Measurements from ENCODE around the gene ESYT2. TPM values are rescaled to one million over a fixed set of nuclear protein-coding genes. Genes with fewer than 3 reads are reported as not detected.
A peak's percentile ranks its signal among the peaks of the same experiment; 100 is the strongest.

Gene ESYT2
- polyA plus RNA-seq, 3 donors: 14.0 to 24.1 (median 22.0) TPM

- 98% methylated on average over 21 of the region's 22 CpGs for WGBS (ENCODE audit: insufficient coverage)
- Histone ChIP-seq H3K9ac (ENCODE audit: insufficient read depth, low read length, poor library complexity, severe bottlenecking) (no peak overlapping the region), H2AFZ (ENCODE audit: insufficient read depth, low read depth, low read length, poor library complexity, severe bottlenecking) (no peak overlapping the region), H3K79me2 (ENCODE audit: insufficient read depth, low read length) (peaks cover 96% of the 10 kb centered on the region), H3K36me3 (replicated peaks in 1 of 2; ENCODE audit: control insufficient read depth in 1 of 2, insufficient read depth in 2 of 2, low read length in 2 of 2) (peaks cover 4 to 40% of the 10 kb centered on the region in 2 donors), H3K27ac (ENCODE audit: low read depth in 1 of 2, low read length in 2 of 2) (peak overlapping the region in 1 of 2 donors; percentile 28), H3K9me3 (replicated peaks in 1 of 2; ENCODE audit: control insufficient read depth in 1 of 2, insufficient read depth in 1 of 2, low read length in 2 of 2) (peaks cover 5 to 7% of the 10 kb centered on the region in 2 donors), H4K20me1 (ENCODE audit: insufficient read depth, low read length) (peaks cover 34% of the 10 kb centered on the region), H3K4me3 (replicated peaks in 1 of 3; ENCODE audit: low read depth in 2 of 3, low read length in 3 of 3) (no peak overlapping the region), H3K27me3 (ENCODE audit: control insufficient read depth in 2 of 2, insufficient read depth in 2 of 2, low read length in 2 of 2) (no peaks in the 10 kb centered on the region), H3K4me1 (ENCODE audit: control insufficient read depth in 1 of 2, insufficient read depth in 2 of 2, low read length in 2 of 2) (peaks cover 7 to 17% of the 10 kb centered on the region in 2 donors), H3K4me2 (replicated peaks; ENCODE audit: extremely low read depth, low read length, poor library complexity, severe bottlenecking) (no peak overlapping the region)
- peak overlapping the region in 4 of 7 donors; percentile 5 to 54 (median 25) for H3K27ac Mint-ChIP-seq
- no peak overlapping the region for H3K4me3 Mint-ChIP-seq
- peaks cover 34 to 46% of the 10 kb centered on the region in 2 donors for H3K36me3 Mint-ChIP-seq
- H3K4me1 Mint-ChIP-seq: peaks cover 10% of the 10 kb centered on the region
- no peaks in the 10 kb centered on the region for H3K27me3 Mint-ChIP-seq (ENCODE audit: low read depth in 3 of 3)
- DNase-seq: no peak
- no peak for TF ChIP-seq CTCF (IDR thresholded peaks at IDR 0.05)
- peaks cover 4 to 10% (median 6%) of the 10 kb centered on the region in 7 donors for H3K9me3 Mint-ChIP-seq
- intact Hi-C loops (cut with micrococcal nuclease): loop anchor here in 1 of 2 donors (10.0 kb wide), 1 partner anchor 50 kb away; the partner anchor contains the start of gene DYNC2I1
Observed at GRCh38 chr7:158804335-158804734, 25.0 kb downstream of the ESYT2 start.

GRCh38 chr7:158803367-158803969, 25.8 kb downstream of the ESYT2 start:
- no peak overlapping the region for H3K4me2 ChIP-seq (replicated peaks; ENCODE audit: extremely low read depth, low read length, poor library complexity, severe bottlenecking)
- peaks cover 4 to 10% (median 6%) of the 10 kb centered on the region in 7 donors for H3K9me3 Mint-ChIP-seq
- intact Hi-C loops (cut with micrococcal nuclease): loop anchor here in 1 of 2 donors (10.0 kb wide), 1 partner anchor 51 kb away; the partner anchor contains the start of gene DYNC2I1
- peaks cover 5 to 7% of the 10 kb centered on the region in 2 donors for H3K9me3 ChIP-seq (replicated peaks in 1 of 2; ENCODE audit: control insufficient read depth in 1 of 2, insufficient read depth in 1 of 2, low read length in 2 of 2)
- peaks cover 41% of the 10 kb centered on the region for H4K20me1 ChIP-seq (ENCODE audit: insufficient read depth, low read length)
- peaks cover 6% of the 10 kb centered on the region for H3K4me1 Mint-ChIP-seq
- H3K4me3 ChIP-seq (replicated peaks in 1 of 3; ENCODE audit: low read depth in 2 of 3, low read length in 3 of 3): no peak overlapping the region
- DNase-seq: no peak
- H2AFZ ChIP-seq (ENCODE audit: insufficient read depth, low read depth, low read length, poor library complexity, severe bottlenecking): no peak overlapping the region
- H3K9ac ChIP-seq (ENCODE audit: insufficient read depth, low read length, poor library complexity, severe bottlenecking): no peak overlapping the region
- no peaks in the 10 kb centered on the region for H3K27me3 ChIP-seq (ENCODE audit: control insufficient read depth in 2 of 2, insufficient read depth in 2 of 2, low read length in 2 of 2)
- peak overlapping the region in 1 of 2 donors; percentile 59 for H3K27ac ChIP-seq (ENCODE audit: low read depth in 1 of 2, low read length in 2 of 2)
- TF ChIP-seq CTCF (IDR thresholded peaks at IDR 0.05): no peak
- peaks cover 96% of the 10 kb centered on the region for H3K79me2 ChIP-seq (ENCODE audit: insufficient read depth, low read length)
- peaks cover 30 to 43% of the 10 kb centered on the region in 2 donors for H3K36me3 Mint-ChIP-seq
- no peak overlapping the region for H3K4me3 Mint-ChIP-seq
- peaks cover 4 to 36% of the 10 kb centered on the region in 2 donors for H3K36me3 ChIP-seq (replicated peaks in 1 of 2; ENCODE audit: control insufficient read depth in 1 of 2, insufficient read depth in 2 of 2, low read length in 2 of 2)
- WGBS (ENCODE audit: insufficient coverage): 80% methylated on average over 2 of the region's 35 CpGs
- peak overlapping the region in 3 of 7 donors; percentile 12 to 66 (median 57) for H3K27ac Mint-ChIP-seq
- H3K27me3 Mint-ChIP-seq (ENCODE audit: low read depth in 3 of 3): no peaks in the 10 kb centered on the region
- peaks cover 7 to 14% of the 10 kb centered on the region in 2 donors for H3K4me1 ChIP-seq (ENCODE audit: control insufficient read depth in 1 of 2, insufficient read depth in 2 of 2, low read length in 2 of 2)

Measured in CD14-positive monocyte (primary cell).